GM18511 (cell line): ENCODE measurements around the gene GRAMD1C.
"Not testable (repeated sequence)": the region's sequence is repeated elsewhere in the genome, so short reads cannot be mapped to it uniquely, and the experiment has no call there.

ENCODE experiments used
- ATAC-seq: cut with Tn5 transposase; IDR thresholded peaks from one replicate; pipeline ENCODE4 v1.9.1; 2021; ENCODE audit warnings: mild to moderate bottlenecking, moderate library complexity; ENCODE audit not compliant: unreplicated experiment

The GRAMD1C gene

DNA sequence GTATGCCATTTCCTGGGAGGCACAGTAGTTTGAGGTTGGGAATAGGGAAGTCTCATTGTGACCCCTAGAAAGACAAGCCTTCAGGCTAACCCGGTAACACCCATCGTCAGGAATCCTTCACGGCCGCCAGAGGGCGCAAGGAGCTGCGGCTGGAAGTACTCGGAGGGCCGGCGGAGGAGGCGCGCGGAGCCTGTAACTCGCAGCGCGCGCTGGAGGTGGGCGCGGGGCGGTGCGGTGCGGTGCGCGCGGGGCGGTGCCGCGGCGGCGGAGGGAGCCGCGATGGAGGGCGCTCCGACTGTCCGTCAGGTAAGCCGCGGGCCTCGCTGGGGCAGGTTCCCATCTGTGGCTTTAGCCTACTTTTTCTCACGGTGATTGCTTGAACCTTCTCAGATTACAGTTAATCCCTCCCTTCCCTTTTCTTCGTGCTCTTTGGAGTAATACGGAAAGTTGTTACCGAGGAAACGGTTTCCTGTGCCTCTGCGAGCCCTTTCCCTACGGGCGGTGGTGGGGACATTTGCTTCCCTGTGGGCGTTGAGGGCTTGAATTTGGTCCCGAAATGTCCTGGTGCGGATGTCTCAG lies at the start of gene GRAMD1C:
GRAMD1C (plus strand) TSS at position 158 of the 579 bp plus-strand sequence; CDS start at position 280, 122 bp downstream.
- peak; percentile 91 for ATAC-seq

DNA sequence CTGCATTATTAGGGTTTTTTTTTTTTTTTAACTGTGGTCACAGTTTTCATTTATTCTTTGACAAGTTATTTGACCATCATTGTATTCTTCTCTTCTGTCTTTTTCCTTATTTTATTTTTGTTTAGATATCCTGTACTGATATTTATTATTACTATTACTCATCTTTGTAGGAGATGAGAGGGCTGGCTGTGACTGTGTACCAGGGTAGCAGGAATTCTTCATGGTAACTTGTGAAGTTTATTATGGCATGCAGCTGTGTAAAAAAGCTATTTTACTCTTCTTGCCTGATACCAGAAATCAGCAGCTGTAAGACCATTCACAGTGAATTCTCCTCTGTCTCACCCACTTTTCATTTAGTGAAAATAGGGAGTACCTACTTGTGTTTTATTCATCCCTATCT lies 47.2 kb upstream of the GRAMD1C start:
- no peak for ATAC-seq

DNA sequence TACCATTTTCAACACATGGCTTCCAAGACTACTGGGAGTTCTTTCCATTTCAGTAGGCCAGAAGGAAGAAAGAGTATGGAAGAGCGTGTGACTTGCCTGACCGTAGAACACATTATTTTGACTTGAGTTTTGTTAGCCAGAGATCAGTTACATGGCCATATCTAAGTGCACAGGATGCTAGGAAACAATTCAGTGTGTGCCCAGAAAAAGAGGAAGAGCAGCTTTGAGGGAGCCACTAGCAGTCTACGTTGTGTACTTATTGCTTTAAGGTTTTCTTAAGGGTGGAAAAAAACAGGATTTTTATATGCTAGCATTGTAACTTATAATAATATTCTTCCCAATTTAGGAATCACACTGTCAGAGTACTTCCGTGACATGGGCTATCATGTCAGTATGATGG lies 44.1 kb upstream of the GRAMD1C start:
- no peak for ATAC-seq

DNA sequence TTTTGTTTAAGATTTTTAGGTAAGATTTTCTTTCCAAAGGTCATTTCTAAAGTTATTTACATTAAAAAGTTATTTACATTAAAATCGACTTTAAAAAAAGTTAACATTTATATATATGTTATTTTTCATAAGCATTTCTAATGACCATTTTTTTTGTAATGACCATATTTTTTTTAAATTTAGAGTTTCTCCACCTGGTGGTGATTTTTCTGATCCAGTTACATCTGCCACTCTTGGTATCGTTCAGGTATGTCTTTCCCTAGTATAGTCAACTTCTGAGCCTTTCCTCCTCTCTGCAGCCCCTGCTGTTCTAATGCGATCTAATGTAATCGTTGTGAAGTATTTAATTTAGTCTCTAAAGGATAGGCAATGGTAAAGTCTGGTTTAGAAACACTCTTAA lies 42.9 kb upstream of the GRAMD1C start:
- ATAC-seq = no peak

DNA sequence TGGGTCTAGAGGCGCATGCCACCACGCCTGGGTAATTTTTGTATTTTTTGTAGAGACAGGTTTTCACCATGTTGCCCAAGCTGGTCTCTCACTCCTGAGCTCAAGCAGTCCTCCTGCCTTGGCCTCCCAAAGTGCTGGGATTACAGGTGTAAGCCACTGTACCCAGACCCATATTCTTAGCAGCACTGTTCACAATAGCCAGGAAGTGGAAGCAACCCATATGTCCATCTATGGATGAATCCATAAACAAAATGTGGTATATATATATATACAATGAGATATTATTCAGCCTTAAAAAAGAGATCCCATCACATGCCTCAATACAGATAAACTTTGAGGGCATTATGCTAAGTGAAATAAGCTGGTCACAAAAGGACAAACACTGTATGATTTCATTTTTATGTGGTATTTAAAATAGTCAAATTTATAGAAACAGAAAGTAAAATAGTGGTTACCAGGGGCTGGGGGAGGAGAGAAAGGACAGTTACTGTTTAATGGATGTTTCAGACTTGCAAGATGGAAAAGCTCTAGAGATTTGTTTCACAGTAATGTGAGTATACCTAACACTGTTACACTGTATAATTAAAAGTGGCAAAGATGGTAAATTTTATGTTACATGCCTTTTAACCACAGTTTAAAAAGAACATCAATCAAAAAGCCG lies 35.7 kb upstream of the GRAMD1C start:
- peak; percentile 83 for ATAC-seq

DNA sequence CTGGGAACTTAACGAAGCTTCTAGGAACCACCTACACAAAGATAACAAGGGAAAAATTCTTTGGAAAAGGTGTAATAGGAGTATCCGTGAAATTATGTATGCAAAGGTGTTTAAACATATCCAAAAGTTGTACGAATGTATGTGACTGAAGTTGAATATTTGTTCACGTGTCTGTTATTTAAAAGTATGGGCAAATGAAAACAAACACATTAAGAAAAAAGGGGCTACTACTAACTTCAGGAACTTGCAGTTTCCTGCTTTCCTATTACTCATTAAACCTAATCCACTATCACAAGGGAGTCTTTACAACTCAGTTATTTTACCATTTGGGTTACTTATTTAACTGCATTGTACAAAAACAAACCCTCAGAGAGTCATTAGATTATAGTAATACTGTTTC lies 33.9 kb upstream of the GRAMD1C start:
- ATAC-seq = no peak

DNA sequence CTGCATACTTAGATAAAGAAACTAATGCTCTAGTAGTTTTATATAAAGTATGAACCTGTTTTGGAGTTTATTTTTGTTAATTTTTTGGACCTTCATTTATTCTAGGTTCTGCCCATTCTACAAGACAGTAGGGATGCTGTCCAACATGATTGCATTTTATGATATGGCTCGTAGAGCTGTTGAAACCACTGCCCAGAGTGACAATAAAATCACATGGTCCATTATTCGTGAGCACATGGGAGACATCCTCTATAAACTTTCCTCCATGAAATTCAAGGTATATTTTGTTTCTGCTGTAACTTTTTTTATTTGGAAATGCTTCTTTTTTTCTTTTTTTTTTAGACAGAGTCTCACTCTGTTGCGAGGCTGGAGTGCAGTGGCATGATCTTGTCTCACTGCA lies 33.3 kb upstream of the GRAMD1C start:
- ATAC-seq = no peak

DNA sequence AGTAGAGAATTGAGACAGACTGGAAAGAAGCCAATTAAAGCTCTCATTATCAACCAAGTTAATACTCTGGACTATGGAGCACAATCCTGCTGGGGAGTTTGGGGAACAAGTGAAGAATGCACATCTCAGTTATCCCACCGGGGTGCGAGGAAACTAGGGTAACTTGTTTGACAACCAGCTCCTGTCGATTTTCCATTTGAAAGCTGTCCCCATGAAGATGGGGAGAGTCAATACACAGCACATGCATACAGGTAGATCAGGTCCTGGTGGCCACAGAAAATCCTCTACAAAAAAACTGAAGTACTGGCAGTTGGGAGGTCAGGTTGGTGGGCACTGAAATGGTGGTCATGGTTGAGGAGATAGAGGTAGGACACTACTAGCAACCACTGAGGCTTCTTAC lies 25.7 kb upstream of the GRAMD1C start:
- ATAC-seq = no peak

DNA sequence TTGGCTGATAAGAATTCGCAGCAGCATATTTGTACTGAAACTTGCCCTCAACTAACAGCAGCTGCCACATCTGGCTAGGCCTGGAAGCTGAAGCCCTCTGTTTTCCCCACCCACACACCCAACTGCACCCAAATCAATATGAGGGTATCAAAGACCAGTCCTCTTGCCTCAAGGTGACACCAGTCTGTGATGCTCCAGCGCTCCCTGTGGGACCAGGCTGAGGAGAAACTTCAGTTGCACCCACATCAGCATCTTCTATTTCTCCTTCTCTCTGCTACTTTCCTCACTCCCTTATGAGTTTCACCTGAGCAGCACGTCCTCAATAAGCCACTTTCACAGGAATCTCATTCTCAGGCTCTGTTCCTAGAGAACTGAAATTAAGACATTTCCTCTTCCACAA lies 18.7 kb upstream of the GRAMD1C start:
- no peak for ATAC-seq

DNA sequence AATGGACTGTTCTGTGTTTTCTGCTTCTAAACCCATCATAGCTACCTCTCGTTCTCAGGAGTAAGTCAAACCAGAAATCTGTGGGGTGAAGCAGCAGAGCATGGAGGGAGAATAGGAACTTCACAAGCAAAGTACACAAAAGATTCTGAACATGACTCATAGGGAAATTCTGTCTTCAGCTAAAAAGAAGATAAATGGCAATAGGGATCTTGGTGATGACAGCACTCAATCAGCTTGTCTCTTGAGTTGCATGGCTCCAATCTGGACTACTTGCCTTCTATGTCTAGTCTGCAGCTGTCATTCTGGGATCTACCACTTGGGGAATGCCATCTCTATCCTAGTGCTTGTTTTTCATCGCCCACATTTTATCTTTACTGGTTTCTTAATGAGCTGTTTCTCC lies 13.5 kb upstream of the GRAMD1C start:
- peak; percentile 70 for ATAC-seq

DNA sequence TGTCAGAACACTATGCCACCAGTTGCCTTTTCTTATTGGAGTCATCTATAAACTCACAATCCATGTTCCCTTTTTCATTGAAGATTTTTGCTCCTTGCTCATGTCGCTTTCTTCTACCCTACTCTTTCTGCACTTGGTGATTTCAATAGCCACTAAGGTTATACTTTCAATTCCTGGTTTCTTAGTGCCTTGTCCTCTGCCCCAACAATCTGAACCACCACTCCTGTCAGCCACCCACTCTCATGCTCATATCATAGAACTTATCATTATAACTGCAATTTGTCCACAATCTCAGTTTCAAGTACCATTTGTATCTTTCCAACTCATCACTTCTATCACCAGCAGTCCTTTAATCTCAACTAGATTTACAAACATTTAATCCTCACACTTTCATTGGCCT lies 10.0 kb upstream of the GRAMD1C start:
- ATAC-seq = peak; percentile 42

DNA sequence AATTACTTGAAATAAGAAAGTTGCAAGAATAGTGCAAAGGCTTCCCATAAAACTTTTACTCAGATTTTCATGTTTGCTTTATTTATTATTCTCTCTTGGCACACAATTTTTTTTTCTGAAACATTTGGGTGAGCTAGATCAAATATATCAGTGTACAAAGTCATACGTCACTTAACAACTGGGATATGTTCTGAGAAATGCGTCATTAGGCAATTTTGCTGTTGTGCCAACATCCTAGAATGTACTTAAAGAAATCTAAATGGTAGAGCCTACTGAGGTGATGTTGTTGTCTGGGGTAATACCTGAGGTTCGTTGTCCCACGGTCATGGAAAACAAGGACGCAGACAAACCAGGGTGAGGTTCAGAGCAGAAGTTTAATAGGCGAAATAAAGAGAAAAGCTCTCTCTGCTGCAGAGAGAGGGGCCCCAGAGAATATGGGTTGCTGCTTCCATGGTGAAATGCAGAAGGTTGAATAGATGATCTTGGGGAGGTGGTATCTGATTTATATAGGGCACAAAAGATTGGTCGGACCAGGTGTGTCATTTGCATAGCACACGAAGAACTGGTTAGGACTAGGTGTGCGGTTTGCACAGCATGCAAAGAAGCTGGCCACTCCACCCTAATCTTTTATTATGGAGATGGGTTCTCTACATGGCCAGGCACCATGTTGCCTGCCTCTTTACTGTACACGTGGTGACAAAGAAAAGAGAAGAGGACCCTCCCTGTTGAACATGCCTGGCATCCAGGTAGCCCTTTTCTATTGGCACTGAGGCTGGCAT lies 8.8 kb upstream of the GRAMD1C start:
- ATAC-seq = no peak

DNA sequence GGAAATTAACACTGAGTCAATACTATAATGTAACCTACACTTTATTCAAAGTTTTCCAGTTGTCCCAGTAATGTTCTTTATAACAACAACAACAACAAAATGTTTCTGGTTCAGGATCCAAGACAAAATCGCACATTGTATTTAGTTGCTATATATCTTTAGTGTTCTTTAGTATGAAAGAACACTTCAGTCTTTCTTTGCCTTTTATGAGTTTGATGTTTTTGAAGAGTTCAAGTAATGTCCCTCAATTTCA lies 7.6 kb upstream of the GRAMD1C start:
- no peak for ATAC-seq

DNA sequence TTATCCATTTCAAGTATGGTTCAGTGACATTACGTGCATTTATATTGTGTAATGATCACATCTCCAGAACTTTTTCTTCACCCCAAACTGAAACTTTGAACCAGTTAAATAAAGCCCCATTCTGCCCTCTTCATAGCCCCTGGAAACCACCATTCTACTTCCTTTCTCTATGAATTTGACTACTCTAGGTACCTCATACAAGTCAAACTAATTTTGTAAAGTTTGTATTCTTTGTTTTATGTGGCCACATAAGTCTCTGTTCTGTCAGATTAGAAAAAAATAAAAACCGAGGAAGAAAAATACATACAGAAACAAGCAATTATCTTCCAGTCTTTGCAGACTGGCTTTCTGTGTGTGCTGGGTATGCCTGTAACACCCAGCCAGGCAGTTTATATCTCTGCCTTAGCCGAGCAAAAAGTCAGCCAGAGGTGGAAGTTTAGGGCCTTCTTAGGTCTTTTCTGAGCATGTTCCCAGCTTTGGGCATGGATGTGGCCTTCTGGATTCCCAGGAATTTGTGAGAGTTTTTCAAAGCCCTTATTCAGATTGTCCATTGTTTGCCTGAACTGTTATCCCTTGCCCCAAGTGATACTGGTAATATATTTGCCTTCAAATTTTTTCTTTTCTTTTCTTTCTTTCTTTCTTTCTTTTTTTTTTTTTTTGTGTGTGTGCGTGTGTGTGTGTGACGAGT lies 6.0 kb upstream of the GRAMD1C start:
- ATAC-seq = peak; percentile 39

DNA sequence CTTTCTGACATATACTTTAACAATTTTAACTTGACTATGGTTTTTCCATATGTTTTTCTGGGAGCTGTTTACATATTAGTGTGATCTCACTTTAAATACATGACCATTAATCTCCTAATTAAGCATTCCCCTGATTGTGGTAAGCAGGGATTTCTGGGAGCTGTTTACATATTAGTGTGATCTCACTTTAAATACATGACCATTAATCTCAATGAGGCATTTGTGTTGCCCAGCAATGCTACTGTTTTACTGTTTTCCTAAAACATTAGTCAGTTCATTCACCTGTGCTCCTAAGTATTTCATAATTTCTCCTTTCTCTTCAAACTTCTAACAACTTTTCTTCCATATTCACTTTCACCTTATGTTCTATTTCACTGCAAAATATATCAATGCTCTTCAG lies 3.6 kb upstream of the GRAMD1C start:
- no peak for ATAC-seq

DNA sequence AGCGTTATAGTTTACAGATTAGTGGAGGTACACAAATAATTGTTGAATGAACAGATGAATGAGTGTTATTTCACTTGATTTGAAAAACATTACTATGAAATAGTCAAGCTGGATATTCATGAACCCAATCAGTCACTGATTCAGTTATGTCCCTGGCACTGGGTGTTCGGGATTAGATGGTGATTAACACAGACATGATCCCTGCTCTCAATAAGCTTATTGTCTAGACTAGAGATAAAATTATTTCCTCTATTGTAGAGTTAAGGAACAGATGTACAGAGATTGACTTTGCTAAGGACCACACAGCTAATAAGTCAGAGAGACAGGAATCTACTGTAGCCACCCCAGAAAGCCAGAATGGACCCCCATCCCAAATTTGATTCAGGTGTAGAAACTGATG lies 963 bp downstream of the GRAMD1C start:
- no peak for ATAC-seq

DNA sequence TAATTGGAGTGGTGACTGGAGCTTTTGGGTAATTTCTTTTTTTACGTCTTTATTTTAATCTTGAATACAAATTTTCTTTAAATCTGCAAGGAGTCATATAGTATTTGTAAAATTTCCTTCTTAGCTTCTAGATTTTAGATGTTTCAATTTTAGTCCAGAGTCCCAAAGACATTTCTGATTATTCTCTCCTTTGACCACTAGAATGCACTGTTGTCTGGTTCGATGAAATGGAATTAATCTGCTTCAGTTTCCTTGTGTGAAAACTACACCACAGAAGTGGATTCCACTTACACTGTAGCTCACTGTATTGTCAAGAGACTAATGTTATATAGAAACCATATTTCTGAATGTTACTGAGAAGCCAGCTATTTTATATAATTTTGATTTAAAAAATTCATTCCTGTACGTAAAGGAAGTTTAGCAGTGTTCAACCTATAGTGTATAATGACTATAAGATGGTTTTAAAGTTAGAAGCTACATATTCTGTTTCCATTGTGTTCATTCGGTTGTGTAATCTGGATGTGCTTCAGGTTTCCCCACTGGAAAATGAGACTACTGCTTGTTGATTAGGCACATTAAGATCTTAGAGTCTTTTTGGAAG lies 6.1 kb downstream of the GRAMD1C start:
- ATAC-seq = no peak

DNA sequence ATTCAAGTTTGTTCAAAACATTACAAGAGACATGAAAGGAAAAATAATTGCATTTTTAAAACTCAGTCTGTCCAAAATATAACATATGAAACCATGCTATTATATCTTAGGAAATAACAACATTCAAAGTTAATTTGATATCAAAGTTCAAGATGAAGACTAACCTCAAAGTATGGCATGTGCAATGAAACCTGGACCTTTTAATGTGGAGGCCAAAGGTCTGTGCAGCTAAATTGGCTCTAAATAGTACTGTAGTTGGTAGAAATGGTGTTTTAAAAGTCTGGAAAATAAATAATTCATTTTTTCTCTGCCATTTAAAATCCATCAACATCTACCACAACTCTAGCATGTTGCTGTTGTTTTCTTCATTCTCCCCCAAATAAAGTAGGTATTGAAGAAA lies 8.7 kb downstream of the GRAMD1C start:
- no peak for ATAC-seq

DNA sequence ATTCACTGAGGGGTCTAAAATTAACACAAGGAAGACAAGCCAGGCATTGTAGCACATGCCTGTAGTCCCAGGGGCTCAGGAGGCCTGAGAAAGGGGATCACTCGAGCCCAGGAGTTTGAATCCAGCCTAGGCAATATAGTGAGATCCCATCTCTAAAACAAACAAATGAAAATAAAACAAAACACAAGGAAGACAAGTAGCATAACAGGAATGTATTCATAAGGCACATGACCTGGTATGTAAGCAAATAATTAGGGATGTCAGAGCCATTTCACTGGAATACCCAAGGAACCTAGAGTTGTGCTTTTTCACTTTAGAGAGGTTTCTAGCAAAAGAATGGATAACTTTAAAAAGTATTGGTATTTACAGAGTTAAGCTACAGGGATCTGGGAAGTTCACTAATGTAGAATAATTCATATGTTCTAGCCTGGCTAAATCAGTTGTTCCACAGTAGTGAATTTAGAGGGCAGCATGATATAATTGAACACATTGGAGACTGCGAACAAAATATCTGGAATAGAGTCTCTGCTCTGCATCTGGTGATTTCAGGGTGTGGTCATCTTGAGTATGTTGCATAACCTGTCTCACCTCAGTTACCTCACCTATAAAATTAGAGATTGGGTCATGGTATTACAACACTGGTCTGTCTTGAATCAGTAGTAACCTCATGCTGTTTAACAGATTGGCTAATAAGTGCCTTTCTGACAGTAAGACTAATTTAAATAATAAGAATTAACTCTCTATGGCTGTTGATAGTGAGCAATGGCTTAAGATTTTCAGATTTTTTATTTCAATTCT lies 9.3 kb downstream of the GRAMD1C start:
- ATAC-seq = no peak

DNA sequence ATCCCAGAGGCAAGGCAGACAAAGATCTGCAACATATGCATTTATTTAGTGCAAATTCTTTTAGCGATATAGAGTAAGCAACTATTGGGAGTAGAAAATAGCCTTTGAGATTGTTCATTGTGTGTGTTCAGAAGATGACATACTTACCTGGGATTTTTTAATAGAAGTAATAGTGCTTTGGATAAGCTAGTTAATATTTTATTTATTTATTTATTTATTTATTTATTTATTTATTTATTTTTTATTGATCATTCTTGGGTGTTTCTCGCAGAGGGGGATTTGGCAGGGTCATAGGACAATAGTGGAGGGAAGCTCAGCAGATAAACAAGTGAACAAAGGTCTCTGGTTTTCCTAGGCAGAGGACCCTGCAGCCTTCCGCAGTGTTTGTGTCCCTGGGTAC lies 10.5 kb downstream of the GRAMD1C start:
- not testable (repeated sequence) for ATAC-seq

DNA sequence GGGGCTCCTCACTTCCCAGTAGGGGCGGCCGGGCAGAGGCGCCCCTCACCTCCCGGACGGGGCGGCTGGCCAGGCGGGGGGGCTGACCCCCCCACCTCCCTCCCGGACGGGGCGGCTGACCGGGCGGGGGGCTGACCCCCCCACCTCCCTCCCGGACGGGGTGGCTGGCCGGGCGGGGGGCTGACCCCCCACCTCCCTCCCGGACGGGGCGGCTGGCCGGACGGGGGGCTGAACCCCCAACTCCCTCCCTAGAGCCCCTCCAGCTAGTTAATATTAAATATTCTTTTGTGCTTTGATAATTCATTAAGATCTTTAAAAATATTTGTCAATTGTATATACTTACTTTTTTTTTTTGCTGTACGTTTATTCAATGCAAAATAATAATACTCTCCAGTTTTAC lies 11.3 kb downstream of the GRAMD1C start:
- not testable (repeated sequence) for ATAC-seq
